ENCODE results near the gene HJV.

DNA sequence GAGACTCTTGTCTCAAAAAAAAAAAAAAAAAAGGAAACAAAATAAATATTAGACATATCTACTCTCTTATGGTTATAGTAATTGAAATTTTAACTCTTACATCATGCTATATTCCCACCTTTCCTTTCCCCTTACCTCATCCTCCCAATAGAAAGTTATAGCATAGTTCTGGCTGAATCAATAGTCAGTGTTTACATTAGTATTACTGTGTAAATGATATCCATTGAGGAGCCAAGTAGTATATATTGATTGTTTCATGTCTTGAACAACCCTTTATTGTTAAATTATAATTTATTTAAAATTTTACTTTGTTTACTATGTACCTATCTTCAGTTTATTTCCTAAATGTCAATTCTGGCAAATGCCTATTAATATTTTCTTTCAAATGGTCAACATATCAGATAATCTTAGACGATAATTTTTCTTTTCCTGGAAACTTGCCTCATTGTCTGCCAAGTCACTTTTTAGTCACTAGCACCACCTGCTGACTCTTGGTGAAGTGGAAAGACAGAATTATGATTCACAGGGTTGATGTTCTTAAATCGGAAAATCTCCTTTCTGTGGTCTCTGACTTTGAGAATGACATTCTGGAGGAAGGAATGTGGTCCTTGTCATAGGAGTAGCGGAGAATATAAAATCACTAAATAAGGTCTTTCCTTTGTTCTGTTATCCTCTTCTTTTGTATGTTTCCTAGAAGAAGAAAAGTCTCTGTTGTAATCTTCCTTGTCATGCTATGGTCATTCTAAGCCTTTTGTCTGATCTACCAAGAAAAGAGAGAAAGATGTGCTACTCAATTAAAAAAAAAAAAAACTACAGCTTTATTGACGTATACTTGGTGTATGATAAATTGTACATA lies 8.6 kb downstream of the HJV start:
- TF ChIP-seq, protein P1, sequence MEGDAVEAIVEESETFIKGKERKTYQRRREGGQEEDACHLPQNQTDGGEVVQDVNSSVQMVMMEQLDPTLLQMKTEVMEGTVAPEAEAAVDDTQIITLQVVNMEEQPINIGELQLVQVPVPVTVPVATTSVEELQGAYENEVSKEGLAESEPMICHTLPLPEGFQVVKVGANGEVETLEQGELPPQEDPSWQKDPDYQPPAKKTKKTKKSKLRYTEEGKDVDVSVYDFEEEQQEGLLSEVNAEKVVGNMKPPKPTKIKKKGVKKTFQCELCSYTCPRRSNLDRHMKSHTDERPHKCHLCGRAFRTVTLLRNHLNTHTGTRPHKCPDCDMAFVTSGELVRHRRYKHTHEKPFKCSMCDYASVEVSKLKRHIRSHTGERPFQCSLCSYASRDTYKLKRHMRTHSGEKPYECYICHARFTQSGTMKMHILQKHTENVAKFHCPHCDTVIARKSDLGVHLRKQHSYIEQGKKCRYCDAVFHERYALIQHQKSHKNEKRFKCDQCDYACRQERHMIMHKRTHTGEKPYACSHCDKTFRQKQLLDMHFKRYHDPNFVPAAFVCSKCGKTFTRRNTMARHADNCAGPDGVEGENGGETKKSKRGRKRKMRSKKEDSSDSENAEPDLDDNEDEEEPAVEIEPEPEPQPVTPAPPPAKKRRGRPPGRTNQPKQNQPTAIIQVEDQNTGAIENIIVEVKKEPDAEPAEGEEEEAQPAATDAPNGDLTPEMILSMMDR (IDR thresholded peaks at IDR 0.05), result peak; percentile 73 to 85 (median 81)
- TF ChIP-seq POLR2A (IDR thresholded peaks at IDR 0.05), result no peak
